ENCODE data around the gene RGS11.

The RGS11 gene

GRCh38 chr16:289395-289997 is 13.8 kb upstream of the RGS11 start:
- TF ChIP-seq CSDC2 (CRISPR knock-in tag; IDR thresholded peaks at IDR 0.05): no peak
- ATAC-seq: no peak

DNA sequence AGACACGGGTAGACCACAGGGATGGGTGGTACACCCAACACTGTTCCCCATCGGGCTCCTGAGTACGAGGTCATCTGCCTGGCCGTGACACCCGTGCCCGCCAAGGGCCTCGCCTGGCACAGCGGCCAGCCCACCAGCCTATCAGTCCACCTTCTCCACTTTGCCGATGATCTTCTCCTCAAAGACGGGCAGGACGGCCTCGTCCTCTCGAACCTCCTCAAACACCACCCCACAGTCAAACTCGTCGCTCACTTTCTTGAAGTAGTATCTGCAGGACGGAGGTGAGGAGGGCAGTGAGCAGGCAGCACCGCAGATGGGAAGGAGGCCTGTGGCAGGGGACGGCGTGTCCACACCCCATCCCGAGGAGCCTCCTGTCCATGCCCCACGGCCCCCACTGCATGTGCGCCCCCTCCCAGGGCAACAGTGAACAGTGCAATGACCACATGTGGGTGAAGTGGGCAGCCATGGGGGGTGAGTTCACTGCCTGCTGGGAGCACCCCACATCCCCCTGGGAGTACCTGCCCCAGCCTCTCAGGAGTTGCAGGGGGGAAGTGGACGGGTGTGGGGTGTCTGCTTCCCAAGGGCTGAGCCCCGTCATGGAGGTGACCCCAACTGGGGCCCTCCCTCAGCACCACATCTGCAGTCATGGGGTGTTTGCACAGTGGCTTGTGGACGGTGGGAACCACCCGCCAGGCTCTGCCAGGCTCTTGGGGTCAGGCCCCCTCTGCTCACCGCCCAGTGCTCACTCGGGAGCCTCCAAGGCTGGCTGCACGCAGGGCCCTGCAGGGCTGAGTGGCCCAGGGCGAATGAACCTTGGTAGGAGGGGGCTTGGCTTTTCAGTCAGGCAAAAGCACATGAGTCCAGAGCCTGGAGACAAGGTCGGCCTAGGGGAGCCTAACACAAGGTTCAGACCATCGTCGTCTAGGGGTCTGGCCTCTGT is 12.5 kb upstream of the RGS11 start:
- TF ChIP-seq ESRRG (CRISPR knock-in tag; IDR thresholded peaks at IDR 0.05) (no peak), PPARA (CRISPR knock-in tag; IDR thresholded peaks at IDR 0.05; ENCODE audit: borderline replicate concordance) (no peak)
- TF ChIP-seq, protein P1, sequence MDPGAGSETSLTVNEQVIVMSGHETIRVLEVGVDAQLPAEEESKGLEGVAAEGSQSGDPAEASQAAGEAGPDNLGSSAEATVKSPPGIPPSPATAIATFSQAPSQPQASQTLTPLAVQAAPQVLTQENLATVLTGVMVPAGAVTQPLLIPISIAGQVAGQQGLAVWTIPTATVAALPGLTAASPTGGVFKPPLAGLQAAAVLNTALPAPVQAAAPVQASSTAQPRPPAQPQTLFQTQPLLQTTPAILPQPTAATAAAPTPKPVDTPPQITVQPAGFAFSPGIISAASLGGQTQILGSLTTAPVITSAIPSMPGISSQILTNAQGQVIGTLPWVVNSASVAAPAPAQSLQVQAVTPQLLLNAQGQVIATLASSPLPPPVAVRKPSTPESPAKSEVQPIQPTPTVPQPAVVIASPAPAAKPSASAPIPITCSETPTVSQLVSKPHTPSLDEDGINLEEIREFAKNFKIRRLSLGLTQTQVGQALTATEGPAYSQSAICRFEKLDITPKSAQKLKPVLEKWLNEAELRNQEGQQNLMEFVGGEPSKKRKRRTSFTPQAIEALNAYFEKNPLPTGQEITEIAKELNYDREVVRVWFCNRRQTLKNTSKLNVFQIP (CRISPR knock-in tag; IDR thresholded peaks at IDR 0.05; ENCODE audit: borderline replicate concordance, low read depth): no peak
- ATAC-seq: no peak

- ATAC-seq: no peak
Measured at GRCh38 chr16:287298-287811, 11.6 kb upstream of the RGS11 start.

DNA sequence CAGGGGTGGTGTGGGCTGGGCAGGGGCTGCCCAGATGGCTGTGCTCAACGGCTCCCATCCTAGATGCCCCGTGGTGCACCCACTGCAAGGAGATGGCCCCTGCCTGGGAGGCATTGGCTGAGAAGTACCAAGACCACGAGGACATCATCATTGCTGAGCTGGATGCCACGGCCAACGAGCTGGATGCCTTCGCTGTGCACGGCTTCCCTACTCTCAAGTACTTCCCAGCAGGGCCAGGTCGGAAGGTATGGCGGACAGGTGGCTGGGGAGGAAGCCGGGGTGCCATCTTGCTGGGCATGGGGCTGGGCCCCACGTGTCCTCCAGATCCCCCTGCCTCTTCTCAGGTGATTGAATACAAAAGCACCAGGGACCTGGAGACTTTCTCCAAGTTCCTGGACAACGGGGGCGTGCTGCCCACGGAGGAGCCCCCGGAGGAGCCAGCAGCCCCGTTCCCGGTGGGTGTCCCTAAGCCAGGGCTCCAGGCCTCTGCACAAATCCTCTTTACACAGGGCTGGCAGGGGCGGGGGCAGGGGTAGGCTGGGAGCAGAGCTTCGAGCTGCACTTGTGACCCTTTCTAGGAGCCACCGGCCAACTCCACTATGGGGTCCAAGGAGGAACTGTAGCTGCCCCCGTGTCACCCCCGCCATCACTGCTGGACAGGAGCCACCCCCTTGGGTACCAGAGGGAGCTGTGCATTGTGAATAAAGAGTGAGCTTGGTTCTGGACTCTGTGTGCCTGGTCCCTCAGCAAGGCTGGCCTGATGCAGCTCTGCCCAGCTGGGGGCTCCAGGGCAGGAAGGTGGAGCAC is 10.9 kb upstream of the RGS11 start:
- no peak for ATAC-seq
- TF ChIP-seq SNAI2 (CRISPR knock-in tag; IDR thresholded peaks at IDR 0.05) (no peak), ARNTL (CRISPR knock-in tag; IDR thresholded peaks at IDR 0.05; ENCODE audit: borderline replicate concordance, low read depth) (no peak), ZFP30 (CRISPR knock-in tag; IDR thresholded peaks at IDR 0.05) (no peak), RARB (CRISPR knock-in tag; IDR thresholded peaks at IDR 0.05) (no peak), CSRNP3 (CRISPR knock-in tag; IDR thresholded peaks at IDR 0.05) (no peak), TCF4 (CRISPR knock-in tag; IDR thresholded peaks at IDR 0.05; ENCODE audit: borderline replicate concordance) (no peak), PPARA (CRISPR knock-in tag; IDR thresholded peaks at IDR 0.05; ENCODE audit: borderline replicate concordance) (no peak), ZFP3 (CRISPR knock-in tag; IDR thresholded peaks at IDR 0.05) (no peak)
- TF ChIP-seq, protein P1 (CRISPR knock-in tag; IDR thresholded peaks at IDR 0.05; ENCODE audit: borderline replicate concordance, low read depth): no peak
- TF ChIP-seq, protein P2, sequence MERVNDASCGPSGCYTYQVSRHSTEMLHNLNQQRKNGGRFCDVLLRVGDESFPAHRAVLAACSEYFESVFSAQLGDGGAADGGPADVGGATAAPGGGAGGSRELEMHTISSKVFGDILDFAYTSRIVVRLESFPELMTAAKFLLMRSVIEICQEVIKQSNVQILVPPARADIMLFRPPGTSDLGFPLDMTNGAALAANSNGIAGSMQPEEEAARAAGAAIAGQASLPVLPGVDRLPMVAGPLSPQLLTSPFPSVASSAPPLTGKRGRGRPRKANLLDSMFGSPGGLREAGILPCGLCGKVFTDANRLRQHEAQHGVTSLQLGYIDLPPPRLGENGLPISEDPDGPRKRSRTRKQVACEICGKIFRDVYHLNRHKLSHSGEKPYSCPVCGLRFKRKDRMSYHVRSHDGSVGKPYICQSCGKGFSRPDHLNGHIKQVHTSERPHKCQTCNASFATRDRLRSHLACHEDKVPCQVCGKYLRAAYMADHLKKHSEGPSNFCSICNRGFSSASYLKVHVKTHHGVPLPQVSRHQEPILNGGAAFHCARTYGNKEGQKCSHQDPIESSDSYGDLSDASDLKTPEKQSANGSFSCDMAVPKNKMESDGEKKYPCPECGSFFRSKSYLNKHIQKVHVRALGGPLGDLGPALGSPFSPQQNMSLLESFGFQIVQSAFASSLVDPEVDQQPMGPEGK (CRISPR knock-in tag; IDR thresholded peaks at IDR 0.05; ENCODE audit: borderline replicate concordance): no peak
- TF ChIP-seq, protein P3, sequence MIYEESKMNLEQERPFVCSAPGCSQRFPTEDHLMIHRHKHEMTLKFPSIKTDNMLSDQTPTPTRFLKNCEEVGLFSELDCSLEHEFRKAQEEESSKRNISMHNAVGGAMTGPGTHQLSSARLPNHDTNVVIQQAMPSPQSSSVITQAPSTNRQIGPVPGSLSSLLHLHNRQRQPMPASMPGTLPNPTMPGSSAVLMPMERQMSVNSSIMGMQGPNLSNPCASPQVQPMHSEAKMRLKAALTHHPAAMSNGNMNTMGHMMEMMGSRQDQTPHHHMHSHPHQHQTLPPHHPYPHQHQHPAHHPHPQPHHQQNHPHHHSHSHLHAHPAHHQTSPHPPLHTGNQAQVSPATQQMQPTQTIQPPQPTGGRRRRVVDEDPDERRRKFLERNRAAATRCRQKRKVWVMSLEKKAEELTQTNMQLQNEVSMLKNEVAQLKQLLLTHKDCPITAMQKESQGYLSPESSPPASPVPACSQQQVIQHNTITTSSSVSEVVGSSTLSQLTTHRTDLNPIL (CRISPR knock-in tag; IDR thresholded peaks at IDR 0.05; ENCODE audit: low read depth): no peak

More at GRCh38 chr16:287298-287811, 11.6 kb upstream of the RGS11 start:
- TF ChIP-seq, protein P4, sequence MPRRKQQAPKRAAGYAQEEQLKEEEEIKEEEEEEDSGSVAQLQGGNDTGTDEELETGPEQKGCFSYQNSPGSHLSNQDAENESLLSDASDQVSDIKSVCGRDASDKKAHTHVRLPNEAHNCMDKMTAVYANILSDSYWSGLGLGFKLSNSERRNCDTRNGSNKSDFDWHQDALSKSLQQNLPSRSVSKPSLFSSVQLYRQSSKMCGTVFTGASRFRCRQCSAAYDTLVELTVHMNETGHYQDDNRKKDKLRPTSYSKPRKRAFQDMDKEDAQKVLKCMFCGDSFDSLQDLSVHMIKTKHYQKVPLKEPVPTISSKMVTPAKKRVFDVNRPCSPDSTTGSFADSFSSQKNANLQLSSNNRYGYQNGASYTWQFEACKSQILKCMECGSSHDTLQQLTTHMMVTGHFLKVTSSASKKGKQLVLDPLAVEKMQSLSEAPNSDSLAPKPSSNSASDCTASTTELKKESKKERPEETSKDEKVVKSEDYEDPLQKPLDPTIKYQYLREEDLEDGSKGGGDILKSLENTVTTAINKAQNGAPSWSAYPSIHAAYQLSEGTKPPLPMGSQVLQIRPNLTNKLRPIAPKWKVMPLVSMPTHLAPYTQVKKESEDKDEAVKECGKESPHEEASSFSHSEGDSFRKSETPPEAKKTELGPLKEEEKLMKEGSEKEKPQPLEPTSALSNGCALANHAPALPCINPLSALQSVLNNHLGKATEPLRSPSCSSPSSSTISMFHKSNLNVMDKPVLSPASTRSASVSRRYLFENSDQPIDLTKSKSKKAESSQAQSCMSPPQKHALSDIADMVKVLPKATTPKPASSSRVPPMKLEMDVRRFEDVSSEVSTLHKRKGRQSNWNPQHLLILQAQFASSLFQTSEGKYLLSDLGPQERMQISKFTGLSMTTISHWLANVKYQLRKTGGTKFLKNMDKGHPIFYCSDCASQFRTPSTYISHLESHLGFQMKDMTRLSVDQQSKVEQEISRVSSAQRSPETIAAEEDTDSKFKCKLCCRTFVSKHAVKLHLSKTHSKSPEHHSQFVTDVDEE (CRISPR knock-in tag; IDR thresholded peaks at IDR 0.05): no peak
- TF ChIP-seq ESRRG (CRISPR knock-in tag; IDR thresholded peaks at IDR 0.05) (no peak), ISL1 (CRISPR knock-in tag; IDR thresholded peaks at IDR 0.05) (no peak), ZNF70 (CRISPR knock-in tag; IDR thresholded peaks at IDR 0.05) (no peak), GLIS3 (CRISPR knock-in tag; IDR thresholded peaks at IDR 0.05) (no peak), OSR1 (CRISPR knock-in tag; IDR thresholded peaks at IDR 0.05) (no peak), ZFP3 (CRISPR knock-in tag; IDR thresholded peaks at IDR 0.05) (no peak), SNAI2 (CRISPR knock-in tag; IDR thresholded peaks at IDR 0.05) (no peak), CSDC2 (CRISPR knock-in tag; IDR thresholded peaks at IDR 0.05) (no peak)
- TF ChIP-seq, protein P2 (CRISPR knock-in tag; IDR thresholded peaks at IDR 0.05; ENCODE audit: borderline replicate concordance): no peak
